GM19025 (cell line): ENCODE data around the gene SFTPB.
"Not testable (repeated sequence)": the region's sequence is repeated elsewhere in the genome, so short reads cannot be mapped to it uniquely, and the experiment has no call there.

Source experiments
- ATAC-seq: cut with Tn5 transposase; IDR thresholded peaks from one replicate; pipeline ENCODE4 v1.9.1; 2021; ENCODE audit warnings: mild to moderate bottlenecking, low read depth, moderate library complexity; ENCODE audit not compliant: unreplicated experiment

The SFTPB gene

GRCh38 chr2:85660301-85660700 lies 7.7 kb downstream of the SFTPB start:
- ATAC-seq = not testable (repeated sequence)

GRCh38 chr2:85659324-85659981 lies 8.5 kb downstream of the SFTPB start:
- ATAC-seq = no peak

GRCh38 chr2:85657399-85657798 lies 10.6 kb downstream of the SFTPB start:
- not testable (repeated sequence) for ATAC-seq

GRCh38 chr2:85656468-85656867 lies 11.5 kb downstream of the SFTPB start:
- no peak for ATAC-seq

GRCh38 chr2:85655961-85656417 lies 12.0 kb downstream of the SFTPB start:
- ATAC-seq = no peak

- no peak for ATAC-seq
These were observed 14.0 kb downstream of the SFTPB start for GRCh38 chr2:85653996-85654395.

- no peak for ATAC-seq
These were observed 15.9 kb downstream of the SFTPB start for GRCh38 chr2:85652056-85652455.

- ATAC-seq = no peak
These were observed 16.9 kb downstream of the SFTPB start for GRCh38 chr2:85651097-85651496.

- no peak for ATAC-seq
These were observed 17.5 kb downstream of the SFTPB start for GRCh38 chr2:85650456-85650855.

GRCh38 chr2:85649201-85650190 lies 18.5 kb downstream of the SFTPB start:
- no peak for ATAC-seq

- no peak for ATAC-seq
These were observed 19.4 kb downstream of the SFTPB start for GRCh38 chr2:85648619-85649018.

GRCh38 chr2:85647823-85648526 lies 20.0 kb downstream of the SFTPB start:
- no peak for ATAC-seq

- no peak for ATAC-seq
These were observed 21.8 kb downstream of the SFTPB start for GRCh38 chr2:85646166-85646565.

- ATAC-seq = no peak
These were observed 23.1 kb downstream of the SFTPB start for GRCh38 chr2:85644909-85645308.

GRCh38 chr2:85642725-85643124 lies 25.3 kb downstream of the SFTPB start:
- ATAC-seq = no peak

- no peak for ATAC-seq
These were observed 32.4 kb downstream of the SFTPB start for GRCh38 chr2:85635636-85636035.

- ATAC-seq = no peak
These were observed 33.0 kb downstream of the SFTPB start for GRCh38 chr2:85635011-85635410.

GRCh38 chr2:85631316-85631715 lies 36.7 kb downstream of the SFTPB start:
- ATAC-seq = no peak

- peak; percentile 80 for ATAC-seq
These were observed 39.3 kb downstream of the SFTPB start for GRCh38 chr2:85628658-85629057.

GRCh38 chr2:85623991-85624390 lies 44.0 kb downstream of the SFTPB start:
- ATAC-seq = no peak

- no peak for ATAC-seq
These were observed 46.7 kb downstream of the SFTPB start for GRCh38 chr2:85621338-85621737.
